Measurements from ENCODE around the gene IL1RAPL2.

IL1RAPL2 gene

DNA sequence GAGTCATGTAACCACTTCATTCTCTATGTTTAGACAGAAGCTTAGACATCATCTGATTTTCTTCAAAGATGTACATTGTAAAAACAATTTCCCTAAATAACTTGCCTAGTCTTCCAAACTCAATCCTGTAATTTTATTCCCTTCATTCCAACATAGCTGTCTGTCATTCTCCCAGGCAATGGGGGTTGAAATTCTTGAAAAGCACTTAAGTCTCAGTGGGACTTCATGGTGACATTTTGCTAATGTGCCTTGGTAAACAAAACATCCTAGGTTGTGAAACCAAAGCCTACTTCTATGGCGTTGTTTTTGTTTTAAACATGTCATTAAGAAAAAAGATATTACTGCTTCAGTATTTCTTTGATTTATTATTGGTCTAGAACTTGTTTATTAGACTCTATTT, 1134.3 kb downstream of the IL1RAPL2 start:
- Histone ChIP-seq H4K20me1 (ENCODE audit: control insufficient read depth, insufficient read depth, low read depth, low read length) (no peaks in the 10 kb centered on the region), H3K4me1 (ENCODE audit: control insufficient read depth, low read length) (no peaks in the 10 kb centered on the region), H3K9me2 (replicated peaks; ENCODE audit: control insufficient read depth, low read length) (no peaks in the 10 kb centered on the region), H3F3A (ENCODE audit: control insufficient read depth, insufficient read depth) (no peaks in the 10 kb centered on the region), H3K79me2 (ENCODE audit: control insufficient read depth, low read length) (no peaks in the 10 kb centered on the region), H3K27ac (ENCODE audit: low read depth, low read length) (no peak overlapping the region), H3K4me2 (ENCODE audit: low read length) (no peak overlapping the region), H3K36me3 (ENCODE audit: control insufficient read depth, low read length) (no peaks in the 10 kb centered on the region), H3K27me3 (ENCODE audit: control insufficient read depth, low read length) (no peaks in the 10 kb centered on the region), H3K9me3 (ENCODE audit: control insufficient read depth, insufficient read depth, low read length) (no peaks in the 10 kb centered on the region), H3K4me3 (ENCODE audit: low read length) (no peak overlapping the region)
- TF ChIP-seq, protein P1, sequence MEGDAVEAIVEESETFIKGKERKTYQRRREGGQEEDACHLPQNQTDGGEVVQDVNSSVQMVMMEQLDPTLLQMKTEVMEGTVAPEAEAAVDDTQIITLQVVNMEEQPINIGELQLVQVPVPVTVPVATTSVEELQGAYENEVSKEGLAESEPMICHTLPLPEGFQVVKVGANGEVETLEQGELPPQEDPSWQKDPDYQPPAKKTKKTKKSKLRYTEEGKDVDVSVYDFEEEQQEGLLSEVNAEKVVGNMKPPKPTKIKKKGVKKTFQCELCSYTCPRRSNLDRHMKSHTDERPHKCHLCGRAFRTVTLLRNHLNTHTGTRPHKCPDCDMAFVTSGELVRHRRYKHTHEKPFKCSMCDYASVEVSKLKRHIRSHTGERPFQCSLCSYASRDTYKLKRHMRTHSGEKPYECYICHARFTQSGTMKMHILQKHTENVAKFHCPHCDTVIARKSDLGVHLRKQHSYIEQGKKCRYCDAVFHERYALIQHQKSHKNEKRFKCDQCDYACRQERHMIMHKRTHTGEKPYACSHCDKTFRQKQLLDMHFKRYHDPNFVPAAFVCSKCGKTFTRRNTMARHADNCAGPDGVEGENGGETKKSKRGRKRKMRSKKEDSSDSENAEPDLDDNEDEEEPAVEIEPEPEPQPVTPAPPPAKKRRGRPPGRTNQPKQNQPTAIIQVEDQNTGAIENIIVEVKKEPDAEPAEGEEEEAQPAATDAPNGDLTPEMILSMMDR (IDR thresholded peaks at IDR 0.05; ENCODE audit: low read depth, low read length, poor library complexity, severe bottlenecking), result no peak
- no peak for TF ChIP-seq EZH2phosphoT487 (IDR thresholded peaks at IDR 0.05; ENCODE audit: borderline replicate concordance, low read length)

DNA sequence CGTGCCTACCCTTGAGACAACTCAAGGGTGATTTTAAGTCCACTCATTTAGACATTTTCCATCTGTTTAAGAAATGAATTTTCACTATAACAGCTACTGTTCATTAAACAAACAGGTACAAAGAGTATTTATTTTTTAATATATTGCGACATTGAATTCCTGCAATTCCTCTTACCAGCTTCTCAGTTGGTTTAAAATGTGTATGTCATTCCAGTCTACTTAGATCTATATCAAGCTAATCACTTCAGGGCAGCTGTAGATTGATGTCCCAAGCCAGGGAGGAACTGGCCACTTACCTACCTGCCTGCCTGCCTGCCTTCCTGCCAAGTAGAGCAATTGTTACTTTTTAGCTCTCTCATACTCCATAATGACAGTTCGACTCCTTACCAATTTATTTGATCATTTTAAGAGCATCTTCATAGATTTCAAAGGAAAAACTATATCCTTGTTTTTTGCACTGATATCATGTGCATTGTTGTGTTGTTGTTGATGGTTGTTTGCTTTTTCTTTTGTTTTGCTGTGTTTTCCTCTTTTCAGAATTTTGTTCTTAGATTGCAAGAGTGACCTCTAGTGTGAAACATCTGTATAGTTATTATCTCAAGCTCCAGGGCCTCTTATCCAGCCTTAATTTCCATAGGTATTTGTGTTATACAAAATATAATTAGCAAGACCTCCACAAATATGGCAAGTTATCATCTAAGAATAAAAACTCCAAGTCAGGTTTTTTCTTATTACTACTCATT, 1135.5 kb downstream of the IL1RAPL2 start:
- Histone ChIP-seq H3K9me2 (replicated peaks; ENCODE audit: control insufficient read depth, low read length) (no peaks in the 10 kb centered on the region), H3F3A (ENCODE audit: control insufficient read depth, insufficient read depth) (no peaks in the 10 kb centered on the region), H3K79me2 (ENCODE audit: control insufficient read depth, low read length) (no peaks in the 10 kb centered on the region), H4K20me1 (ENCODE audit: control insufficient read depth, insufficient read depth, low read depth, low read length) (no peaks in the 10 kb centered on the region), H3K27me3 (ENCODE audit: control insufficient read depth, low read length) (no peaks in the 10 kb centered on the region), H3K27ac (ENCODE audit: low read depth, low read length) (no peak overlapping the region), H3K4me3 (ENCODE audit: low read length) (no peak overlapping the region), H3K36me3 (ENCODE audit: control insufficient read depth, low read length) (no peaks in the 10 kb centered on the region), H3K4me1 (ENCODE audit: control insufficient read depth, low read length) (no peaks in the 10 kb centered on the region), H3K4me2 (ENCODE audit: low read length) (no peak overlapping the region), H3K9me3 (ENCODE audit: control insufficient read depth, insufficient read depth, low read length) (no peaks in the 10 kb centered on the region)
- TF ChIP-seq EZH2phosphoT487 (IDR thresholded peaks at IDR 0.05; ENCODE audit: borderline replicate concordance, low read length), result no peak
- TF ChIP-seq, protein P1 (IDR thresholded peaks at IDR 0.05; ENCODE audit: low read depth, low read length, poor library complexity, severe bottlenecking), result no peak

DNA sequence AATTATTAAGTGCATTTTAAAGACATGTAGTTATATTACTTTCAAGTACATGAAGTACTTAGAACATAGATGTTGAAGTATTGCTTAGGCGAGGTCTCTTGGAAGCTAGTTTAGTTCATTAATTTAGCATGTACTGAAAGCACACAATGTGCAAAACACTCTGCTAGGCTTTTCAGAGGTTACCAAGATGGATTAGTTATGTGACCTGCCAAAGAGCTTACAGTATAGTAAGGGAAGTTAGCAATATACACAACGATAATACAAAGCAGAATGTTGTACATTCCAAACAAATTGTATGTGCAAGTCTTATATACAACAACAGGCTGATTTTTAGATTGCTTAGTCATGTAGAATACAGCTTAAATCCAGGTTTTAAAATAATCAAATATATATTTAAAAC, 1137.9 kb downstream of the IL1RAPL2 start:
- no peaks in the 10 kb centered on the region for H3K36me3 ChIP-seq (ENCODE audit: control insufficient read depth, low read length)
- no peak overlapping the region for H3K4me2 ChIP-seq (ENCODE audit: low read length)
- TF ChIP-seq EZH2phosphoT487 (IDR thresholded peaks at IDR 0.05; ENCODE audit: borderline replicate concordance, low read length), result no peak
- TF ChIP-seq, protein P1 (IDR thresholded peaks at IDR 0.05; ENCODE audit: low read depth, low read length, poor library complexity, severe bottlenecking), result no peak
- no peaks in the 10 kb centered on the region for H3F3A ChIP-seq (ENCODE audit: control insufficient read depth, insufficient read depth)
- H3K4me3 ChIP-seq (ENCODE audit: low read length), result no peak overlapping the region
- H3K4me1 ChIP-seq (ENCODE audit: control insufficient read depth, low read length), result no peaks in the 10 kb centered on the region
- no peaks in the 10 kb centered on the region for H4K20me1 ChIP-seq (ENCODE audit: control insufficient read depth, insufficient read depth, low read depth, low read length)
- H3K27ac ChIP-seq (ENCODE audit: low read depth, low read length), result no peak overlapping the region
- no peaks in the 10 kb centered on the region for H3K9me3 ChIP-seq (ENCODE audit: control insufficient read depth, insufficient read depth, low read length)
- H3K27me3 ChIP-seq (ENCODE audit: control insufficient read depth, low read length), result no peaks in the 10 kb centered on the region
- H3K79me2 ChIP-seq (ENCODE audit: control insufficient read depth, low read length), result no peaks in the 10 kb centered on the region
- no peaks in the 10 kb centered on the region for H3K9me2 ChIP-seq (replicated peaks; ENCODE audit: control insufficient read depth, low read length)

All from DOHH2 (cell line).